ENCODE measurements around the gene BRPF1. TPM values are rescaled to one million over a fixed set of nuclear protein-coding genes. Genes with fewer than 3 reads are reported as not detected.

The BRPF1 gene
- total RNA-seq, 2 experiments from 2014 or later = 23.7 to 25.6 TPM

GRCh38 chr3:9732080-9732739 is 675 bp downstream of the BRPF1 start:
- ChIA-PET CTCF (interaction anchor here (1.1 to 1.6 kb wide), 2 partner anchors 16 to 21 kb away, joined by 3 read pairs; no protein-coding TSS in a partner anchor), POLR2A (interaction anchor here (1.0 to 4.1 kb wide), 12 partner anchors 8 to 335 kb away, joined by 3 to 33 read pairs (median 7); partner anchors contain the start of genes ARPC4, CAMK1, CRELD1 and JAGN1)
- Histone ChIP-seq H3K27ac (ENCODE audit: low read depth in 1 of 2, low read length in 2 of 2) (peak overlapping the region; percentile 84 to 96), H3K27me3 (ENCODE audit: control insufficient read depth in 1 of 2, insufficient read depth in 2 of 2, low read length in 2 of 2) (no peaks in the 10 kb centered on the region), H3K9me3 (ENCODE audit: control insufficient read depth in 1 of 2, insufficient read depth in 1 of 2, low read length in 2 of 2) (no peaks in the 10 kb centered on the region), H3K36me3 (ENCODE audit: insufficient read depth, low read length) (peaks cover 29% of the 10 kb centered on the region), H3K4me3 (ENCODE audit: low read length) (peak overlapping the region; percentile 86), H3K4me1 (ENCODE audit: insufficient read depth, low read length) (peaks cover 38% of the 10 kb centered on the region)
- Mint-ChIP-seq H3K27me3 (no peaks in the 10 kb centered on the region), H3K4me3 (peak overlapping the region; percentile 88), H3K4me1 (ENCODE audit: low read depth) (peaks cover 75% of the 10 kb centered on the region), H3K9me3 (no peaks in the 10 kb centered on the region), H3K27ac (peak overlapping the region; percentile 81), H3K36me3 (ENCODE audit: low read depth) (peaks cover 59% of the 10 kb centered on the region)
- DNase-seq (peak in 12 of 14 experiments; percentile 8 to 71 (median 19)), ATAC-seq (ENCODE audit: poor library complexity) (no peak)
- TF ChIP-seq CTCF (IDR thresholded peaks at IDR 0.05) = no peak
- intact Hi-C loops (cut with DNase I, micrococcal nuclease) = loop anchor here (5.0 to 10.0 kb wide), 4 partner anchors 63 to 770 kb away; partner anchors contain the start of genes ARPC4 (in 1 of the 2), MTMR14 (in 1 of the 2), RAD18 (in 1 of the 2) and TADA3 (in 1 of the 2)

- H3K4me3 Mint-ChIP-seq = peak overlapping the region; percentile 88
- ChIA-PET CTCF (interaction anchor here (1.6 kb wide), 1 partner anchor 20 kb away, joined by 3 read pairs; no protein-coding TSS in a partner anchor), POLR2A (interaction anchor here (1.1 to 4.1 kb wide), 8 partner anchors 10 to 336 kb away, joined by 3 to 33 read pairs (median 12); partner anchors contain the start of genes ARPC4, CAMK1, JAGN1 and MTMR14)
- Histone ChIP-seq H3K27me3 (ENCODE audit: control insufficient read depth in 1 of 2, insufficient read depth in 2 of 2, low read length in 2 of 2) (no peaks in the 10 kb centered on the region), H3K27ac (ENCODE audit: low read depth in 1 of 2, low read length in 2 of 2) (peak overlapping the region; percentile 84 to 96), H3K9me3 (ENCODE audit: control insufficient read depth in 1 of 2, insufficient read depth in 1 of 2, low read length in 2 of 2) (no peaks in the 10 kb centered on the region), H3K36me3 (ENCODE audit: insufficient read depth, low read length) (peaks cover 34% of the 10 kb centered on the region), H3K4me3 (ENCODE audit: low read length) (peak overlapping the region; percentile 86), H3K4me1 (ENCODE audit: insufficient read depth, low read length) (peaks cover 32% of the 10 kb centered on the region)
- intact Hi-C loops (cut with DNase I, micrococcal nuclease) = loop anchor here (1.0 to 10.0 kb wide), 5 partner anchors 16 to 770 kb away; partner anchors contain the start of genes ARPC4 (in 1 of the 2), MTMR14 (in 1 of the 2), RAD18 (in 1 of the 2) and TADA3 (in 1 of the 2)
- peak overlapping the region; percentile 81 for H3K27ac Mint-ChIP-seq
- H3K27me3 Mint-ChIP-seq = no peaks in the 10 kb centered on the region
- H3K9me3 Mint-ChIP-seq = no peaks in the 10 kb centered on the region
- H3K36me3 Mint-ChIP-seq (ENCODE audit: low read depth) = peaks cover 63% of the 10 kb centered on the region
- ATAC-seq (ENCODE audit: poor library complexity) = no peak
- TF ChIP-seq CTCF (IDR thresholded peaks at IDR 0.05) = no peak
- DNase-seq = no peak
- peaks cover 70% of the 10 kb centered on the region for H3K4me1 Mint-ChIP-seq (ENCODE audit: low read depth)
Observed at GRCh38 chr3:9732740-9733115, 1.2 kb downstream of the BRPF1 start.

DNA sequence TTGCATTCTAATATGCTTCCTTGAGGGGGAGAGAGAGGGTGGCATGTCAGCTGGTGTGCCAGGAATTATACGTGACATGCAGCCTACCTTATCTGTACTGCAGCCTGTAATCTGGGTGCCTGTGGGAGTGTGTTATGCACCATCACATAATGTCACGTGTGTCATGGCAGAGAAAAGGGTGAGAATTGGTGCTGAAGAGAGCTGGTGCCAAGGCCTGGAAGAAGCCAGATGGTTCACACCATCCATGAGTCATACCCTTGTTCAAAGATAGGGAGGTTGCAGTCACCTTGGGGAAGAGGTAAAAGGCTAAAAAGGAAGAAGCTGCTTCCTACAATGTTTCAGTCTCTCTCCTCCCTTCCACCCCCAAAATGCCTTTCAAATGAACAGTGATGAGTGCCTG is 5.3 kb downstream of the BRPF1 start:
- peaks cover 52% of the 10 kb centered on the region for H3K4me1 Mint-ChIP-seq (ENCODE audit: low read depth)
- H3K9me3 Mint-ChIP-seq = no peaks in the 10 kb centered on the region
- TF ChIP-seq CTCF (IDR thresholded peaks at IDR 0.05) = no peak
- no peaks in the 10 kb centered on the region for H3K27me3 Mint-ChIP-seq
- DNase-seq (no peak), ATAC-seq (ENCODE audit: poor library complexity) (no peak)
- ChIA-PET POLR2A (no interaction called here), CTCF (interaction anchor here (0.8 kb wide), 1 partner anchor 15 kb away, joined by 4 read pairs; no protein-coding TSS in a partner anchor)
- peak overlapping the region; percentile 36 for H3K27ac Mint-ChIP-seq
- intact Hi-C loops (cut with DNase I, micrococcal nuclease) = loop anchor here in 1 of 2 experiments (10.0 kb wide), 2 partner anchors 58 to 92 kb away; partner anchors contain the start of genes ARPC4, MTMR14 and TADA3
- no peak overlapping the region for H3K4me3 ChIP-seq (ENCODE audit: low read length)
- H3K4me1 ChIP-seq (ENCODE audit: insufficient read depth, low read length) = peaks cover 23% of the 10 kb centered on the region
- H3K27ac ChIP-seq (ENCODE audit: low read depth in 1 of 2, low read length in 2 of 2) = no peak overlapping the region
- H3K27me3 ChIP-seq (ENCODE audit: control insufficient read depth in 1 of 2, insufficient read depth in 2 of 2, low read length in 2 of 2) = no peaks in the 10 kb centered on the region
- peaks cover 75% of the 10 kb centered on the region for H3K36me3 ChIP-seq (ENCODE audit: insufficient read depth, low read length)
- peak overlapping the region; percentile 42 for H3K4me3 Mint-ChIP-seq
- H3K9me3 ChIP-seq (ENCODE audit: control insufficient read depth in 1 of 2, insufficient read depth in 1 of 2, low read length in 2 of 2) = no peaks in the 10 kb centered on the region
- H3K36me3 Mint-ChIP-seq (ENCODE audit: low read depth) = peaks cover 93% of the 10 kb centered on the region
